GM04503 (cell line): ENCODE results near the gene ABCB1.

Experiments used
- DNase-seq: peaks from one replicate; pipeline ENCODE4 v3.0.0-alpha.2; 2012; ENCODE audit warnings: low read depth

Gene ABCB1

GRCh38 chr7:87600130-87601124 is at the start of gene ABCB1:
Gene ABCB1 (minus strand): TSS chr7:87600884. CDS start chr7:87600184, 700 bp downstream.
- no peak for DNase-seq

- DNase-seq: no peak
Observed at GRCh38 chr7:87648316-87648715, 47.6 kb upstream of the ABCB1 start.

- DNase-seq: no peak
Observed at GRCh38 chr7:87645446-87645845, 44.8 kb upstream of the ABCB1 start.

GRCh38 chr7:87635921-87636320 is 35.2 kb upstream of the ABCB1 start:
- DNase-seq: no peak

GRCh38 chr7:87628780-87629569 is 28.3 kb upstream of the ABCB1 start:
- DNase-seq: no peak

GRCh38 chr7:87627634-87627994 is 26.9 kb upstream of the ABCB1 start:
- no peak for DNase-seq

- DNase-seq: no peak
Observed at GRCh38 chr7:87625101-87625500, 24.4 kb upstream of the ABCB1 start.

GRCh38 chr7:87624628-87625027 is 23.9 kb upstream of the ABCB1 start:
- no peak for DNase-seq

GRCh38 chr7:87615197-87615596 is 14.5 kb upstream of the ABCB1 start:
- DNase-seq: no peak

GRCh38 chr7:87609916-87610315 is 9.2 kb upstream of the ABCB1 start:
- DNase-seq: no peak

GRCh38 chr7:87608431-87608830 is 7.7 kb upstream of the ABCB1 start:
- no peak for DNase-seq

GRCh38 chr7:87604264-87604663 is 3.6 kb upstream of the ABCB1 start:
- no peak for DNase-seq

- DNase-seq: no peak
Observed at GRCh38 chr7:87599336-87599735, 1.3 kb downstream of the ABCB1 start.

GRCh38 chr7:87598234-87599009 is 2.3 kb downstream of the ABCB1 start:
- no peak for DNase-seq

- no peak for DNase-seq
Observed at GRCh38 chr7:87596696-87597095, 4.0 kb downstream of the ABCB1 start.

- DNase-seq: no peak
Observed at GRCh38 chr7:87596136-87596535, 4.5 kb downstream of the ABCB1 start.

- no peak for DNase-seq
Observed at GRCh38 chr7:87592300-87592699, 8.4 kb downstream of the ABCB1 start.

GRCh38 chr7:87591211-87591610 is 9.5 kb downstream of the ABCB1 start:
- no peak for DNase-seq

- no peak for DNase-seq
Observed at GRCh38 chr7:87590578-87590977, 10.1 kb downstream of the ABCB1 start.

GRCh38 chr7:87589631-87590030 is 11.1 kb downstream of the ABCB1 start:
- no peak for DNase-seq

GRCh38 chr7:87581723-87582122 is 19.0 kb downstream of the ABCB1 start:
- no peak for DNase-seq

- no peak for DNase-seq
Observed at GRCh38 chr7:87580636-87581035, 20.0 kb downstream of the ABCB1 start.
